Fibroblast of gingiva (primary cell): ENCODE data around the gene MUC2.
A peak's percentile ranks its signal among the peaks of the same experiment; 100 is the strongest.

ENCODE experiments used
- DNase-seq: peaks from one replicate; pipeline ENCODE4 v3.0.0-alpha.2; 2011; ENCODE audit warnings: low read depth

MUC2 gene

DNA sequence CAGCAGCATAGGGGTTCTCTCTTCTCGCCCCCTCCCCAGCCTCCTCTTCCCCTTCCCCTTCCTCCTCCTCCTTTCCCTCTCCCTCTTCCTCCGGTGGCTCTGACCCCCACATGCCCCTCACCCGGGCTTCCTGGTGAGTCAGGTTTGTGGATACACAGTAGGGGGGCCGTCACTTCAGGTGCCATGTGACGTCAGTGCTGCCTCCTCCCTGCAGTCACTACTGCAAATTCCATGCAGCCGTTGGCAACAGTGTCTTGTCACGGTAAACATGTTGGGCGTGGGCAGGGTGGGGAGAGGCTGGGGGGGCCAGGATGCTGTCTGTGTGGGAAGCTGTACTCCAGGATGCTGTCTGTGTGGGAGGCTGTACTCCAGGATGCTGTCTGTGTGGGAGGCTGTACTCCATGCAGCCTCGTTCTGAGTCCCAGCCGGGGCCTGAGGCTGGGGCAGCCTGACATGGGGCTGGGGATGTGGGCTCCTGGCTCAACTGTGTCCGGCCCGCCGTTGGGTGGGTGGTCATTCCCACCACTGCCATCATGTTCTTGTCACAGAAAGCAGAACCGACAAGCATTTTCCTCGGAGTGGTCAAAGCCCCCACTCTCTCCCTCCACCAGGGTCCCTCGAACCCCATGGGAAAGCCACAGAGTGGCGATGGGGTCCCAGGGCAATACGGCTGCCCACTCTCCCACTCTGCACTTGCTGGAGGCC, 2.4 kb upstream of the MUC2 start:
- DNase-seq: no peak

DNA sequence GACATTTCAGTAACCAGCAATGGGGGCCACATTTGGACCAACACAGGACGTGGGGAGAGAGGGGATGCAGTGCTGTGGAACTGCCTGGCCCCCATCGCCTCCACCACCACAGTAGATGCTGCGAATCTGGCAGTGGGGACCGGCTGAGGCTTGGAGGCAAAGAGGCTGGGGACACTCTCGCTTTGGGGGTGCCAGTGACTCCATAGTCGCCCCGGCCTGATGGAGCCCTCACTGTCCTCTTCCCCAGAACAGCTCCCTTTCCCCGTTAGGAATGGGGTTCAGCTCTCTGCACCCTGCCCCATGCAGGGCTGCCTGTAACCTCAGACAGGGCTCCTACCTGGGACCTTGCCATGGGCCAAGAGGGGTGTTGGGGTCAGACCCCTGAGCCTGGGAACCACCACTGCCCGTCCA, 1.8 kb upstream of the MUC2 start:
- no peak for DNase-seq

DNA sequence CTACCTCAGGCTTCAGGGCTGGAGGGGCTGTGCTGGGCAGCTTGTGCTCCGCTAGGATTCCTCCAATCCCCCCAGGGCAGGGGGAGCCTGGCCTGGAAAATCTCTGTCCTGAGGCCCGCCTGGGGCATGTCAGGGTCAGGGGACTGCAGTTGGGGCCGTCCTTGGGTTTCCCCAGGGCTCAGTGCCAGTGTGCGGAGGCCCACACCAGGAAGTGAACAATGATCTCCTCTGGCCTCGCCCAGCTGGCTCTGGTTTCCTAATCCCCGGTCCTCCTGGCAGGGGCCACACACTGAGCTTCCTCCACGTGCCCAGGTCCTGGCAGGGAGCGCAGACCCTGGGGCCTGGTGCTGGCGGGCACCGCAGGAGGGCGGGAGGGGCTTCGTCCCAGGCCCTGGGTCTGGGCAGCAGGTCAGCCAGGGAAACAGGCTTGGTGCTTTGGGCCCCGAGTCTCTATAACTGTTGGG, 1.4 kb upstream of the MUC2 start:
- DNase-seq: peak; percentile 58

DNA sequence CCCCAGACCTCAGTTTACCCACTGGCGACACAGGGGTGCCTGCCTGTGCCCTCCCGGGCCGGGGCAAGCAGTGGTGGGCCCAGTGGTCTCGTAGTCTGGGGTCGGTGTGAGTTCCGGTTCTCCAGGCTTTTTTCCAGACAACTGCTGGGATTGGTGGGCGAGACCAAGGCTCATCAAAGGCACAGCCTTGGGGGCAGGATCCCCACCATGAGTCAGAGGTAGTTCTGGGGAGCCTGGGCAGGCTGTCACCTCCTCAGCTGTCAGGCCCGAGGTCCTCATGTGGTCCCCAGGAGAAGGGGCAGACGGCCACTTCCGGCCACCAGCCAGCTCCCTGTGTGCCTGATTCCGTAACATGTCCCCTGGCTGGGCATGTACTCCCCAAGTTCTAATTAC, 827 bp upstream of the MUC2 start:
- no peak for DNase-seq

GRCh38 chr11:1075341-1075911, 752 bp downstream of the MUC2 start:
- no peak for DNase-seq

DNA sequence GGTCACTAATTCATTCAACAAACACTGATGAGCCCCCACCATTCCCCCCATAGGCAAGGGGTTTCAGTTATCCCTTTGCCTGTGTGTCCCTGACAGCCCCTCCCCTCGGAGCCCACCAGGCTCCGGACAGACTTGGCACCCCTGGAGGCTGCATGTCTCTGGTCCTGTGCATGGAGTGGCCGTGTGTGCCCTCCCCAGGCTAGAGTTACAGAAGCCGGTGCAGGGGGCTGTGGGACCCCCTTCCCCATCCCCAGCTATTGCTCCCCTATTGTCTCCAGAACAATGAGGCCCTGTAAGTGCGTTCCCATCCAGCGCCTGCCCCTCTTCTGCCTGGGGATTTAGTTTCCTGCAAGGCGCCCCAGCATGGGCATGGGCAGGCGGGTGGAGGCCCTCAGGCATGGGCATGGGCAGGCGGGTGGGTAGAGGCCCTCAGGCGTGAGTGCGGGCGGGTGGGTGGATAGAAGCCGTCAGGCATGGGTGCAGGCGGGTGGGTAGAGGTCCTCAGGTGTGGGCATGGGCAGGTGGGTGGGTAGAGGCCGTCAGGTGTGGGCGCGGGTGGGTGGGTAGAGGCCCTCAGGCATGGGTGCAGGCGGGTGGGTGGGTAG, 1.5 kb downstream of the MUC2 start:
- no peak for DNase-seq

DNA sequence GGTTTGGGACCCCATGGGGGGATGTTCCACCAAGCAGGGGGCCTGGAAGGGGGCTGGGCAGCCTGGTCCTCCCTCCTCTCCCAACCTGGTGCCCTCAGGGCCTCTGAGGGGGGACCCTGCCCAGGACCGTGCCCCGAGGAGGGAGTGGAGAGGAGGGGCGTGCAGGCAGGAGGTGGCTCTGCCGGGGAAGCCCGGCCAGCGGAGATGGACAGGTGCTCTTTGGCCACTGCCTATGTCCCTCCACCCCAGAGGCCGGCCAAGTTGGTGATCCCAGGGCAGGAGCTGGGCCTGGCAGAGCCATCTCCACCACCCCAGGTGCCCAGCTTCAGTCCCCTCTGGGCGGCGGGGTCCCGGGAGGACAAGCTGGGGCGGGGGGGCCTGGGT, 2.4 kb downstream of the MUC2 start:
- DNase-seq: no peak

DNA sequence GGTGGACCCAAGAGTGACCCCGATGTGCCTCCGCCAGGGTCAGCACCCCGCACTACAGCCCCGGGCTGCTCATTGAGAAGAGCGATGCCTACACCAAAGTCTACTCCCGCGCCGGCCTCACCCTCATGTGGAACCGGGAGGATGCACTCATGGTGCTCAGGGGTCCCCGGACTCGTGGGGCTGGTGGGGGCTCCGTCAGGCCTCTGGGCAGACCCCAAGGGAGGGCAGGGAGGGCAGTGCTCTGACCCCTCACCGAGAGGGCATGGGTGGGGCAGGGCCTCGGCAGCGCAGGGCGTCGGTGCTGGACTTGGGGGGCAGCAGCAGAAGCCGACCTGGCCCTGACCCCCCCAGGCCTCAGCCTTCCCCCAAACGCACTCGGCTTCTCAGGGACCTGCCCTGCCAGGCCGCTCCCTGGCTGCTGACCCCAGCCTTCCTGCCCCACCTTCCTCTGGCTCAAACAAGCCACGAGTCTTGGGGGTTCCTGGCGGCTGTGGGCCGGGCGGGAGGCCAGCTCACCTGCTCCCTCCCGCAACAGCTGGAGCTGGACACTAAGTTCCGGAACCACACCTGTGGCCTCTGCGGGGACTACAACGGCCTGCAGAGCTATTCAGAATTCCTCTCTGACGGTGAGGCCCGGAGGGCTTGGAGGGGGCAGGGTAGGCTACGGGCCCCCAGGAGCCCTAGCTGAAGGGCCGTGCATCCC, 2.9 kb downstream of the MUC2 start:
- DNase-seq: no peak

DNA sequence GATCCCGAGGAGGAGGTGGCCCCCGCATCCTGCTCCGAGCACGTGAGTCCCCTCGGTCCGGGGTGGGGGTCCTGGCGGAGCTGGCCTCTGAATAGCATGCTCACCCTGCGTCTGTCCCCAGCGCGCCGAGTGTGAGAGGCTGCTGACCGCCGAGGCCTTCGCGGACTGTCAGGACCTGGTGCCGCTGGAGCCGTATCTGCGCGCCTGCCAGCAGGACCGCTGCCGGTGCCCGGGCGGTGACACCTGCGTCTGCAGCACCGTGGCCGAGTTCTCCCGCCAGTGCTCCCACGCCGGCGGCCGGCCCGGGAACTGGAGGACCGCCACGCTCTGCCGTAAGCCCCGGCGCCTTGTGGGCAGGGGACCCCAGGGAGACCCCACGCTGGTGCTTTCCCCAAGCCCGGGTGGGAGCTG, 3.5 kb downstream of the MUC2 start:
- DNase-seq: no peak

DNA sequence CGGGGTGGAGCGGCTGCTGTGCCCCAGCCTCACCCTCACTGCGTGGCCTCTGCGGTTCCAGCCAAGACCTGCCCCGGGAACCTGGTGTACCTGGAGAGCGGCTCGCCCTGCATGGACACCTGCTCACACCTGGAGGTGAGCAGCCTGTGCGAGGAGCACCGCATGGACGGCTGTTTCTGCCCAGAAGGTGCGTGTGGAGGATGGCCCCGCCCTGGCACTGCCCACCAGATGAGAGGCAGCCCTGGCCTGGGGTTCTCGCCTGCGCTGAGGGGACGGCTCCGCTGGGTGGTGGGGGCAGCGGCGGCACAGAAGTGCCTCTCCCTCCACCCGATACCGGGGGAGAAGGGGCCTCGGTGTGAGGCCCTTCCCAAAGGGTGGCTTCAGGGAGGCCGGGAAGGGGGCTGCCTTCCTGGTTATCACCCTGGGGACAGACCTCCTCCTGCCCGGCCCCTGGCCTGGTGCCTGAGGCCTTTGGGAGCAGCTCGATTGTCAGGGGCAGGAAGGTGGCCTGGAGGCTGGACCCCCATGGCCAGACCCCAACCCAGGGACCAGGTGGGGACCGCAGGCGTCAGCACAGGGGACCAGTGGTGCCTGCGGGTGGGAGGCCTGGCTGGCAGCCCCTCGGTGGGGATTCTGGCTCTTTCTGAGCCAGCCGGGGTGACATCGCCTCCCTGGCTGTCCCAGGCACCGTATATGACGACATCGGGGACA, 7.1 kb downstream of the MUC2 start:
- DNase-seq: no peak

DNA sequence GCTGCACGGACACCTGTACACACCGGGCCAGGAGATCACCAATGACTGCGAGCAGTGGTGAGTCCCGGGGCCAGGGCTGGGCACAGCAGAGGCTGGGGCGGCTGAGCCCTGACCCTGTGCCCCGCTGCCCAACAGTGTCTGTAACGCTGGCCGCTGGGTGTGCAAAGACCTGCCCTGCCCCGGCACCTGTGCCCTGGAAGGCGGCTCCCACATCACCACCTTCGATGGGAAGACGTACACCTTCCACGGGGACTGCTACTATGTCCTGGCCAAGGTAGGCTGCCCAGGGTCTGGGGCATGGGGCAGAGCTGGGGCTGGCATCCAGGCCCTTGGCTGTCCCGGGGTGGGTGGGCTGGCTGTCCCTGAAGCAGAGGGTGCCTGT, 7.7 kb downstream of the MUC2 start:
- no peak for DNase-seq

DNA sequence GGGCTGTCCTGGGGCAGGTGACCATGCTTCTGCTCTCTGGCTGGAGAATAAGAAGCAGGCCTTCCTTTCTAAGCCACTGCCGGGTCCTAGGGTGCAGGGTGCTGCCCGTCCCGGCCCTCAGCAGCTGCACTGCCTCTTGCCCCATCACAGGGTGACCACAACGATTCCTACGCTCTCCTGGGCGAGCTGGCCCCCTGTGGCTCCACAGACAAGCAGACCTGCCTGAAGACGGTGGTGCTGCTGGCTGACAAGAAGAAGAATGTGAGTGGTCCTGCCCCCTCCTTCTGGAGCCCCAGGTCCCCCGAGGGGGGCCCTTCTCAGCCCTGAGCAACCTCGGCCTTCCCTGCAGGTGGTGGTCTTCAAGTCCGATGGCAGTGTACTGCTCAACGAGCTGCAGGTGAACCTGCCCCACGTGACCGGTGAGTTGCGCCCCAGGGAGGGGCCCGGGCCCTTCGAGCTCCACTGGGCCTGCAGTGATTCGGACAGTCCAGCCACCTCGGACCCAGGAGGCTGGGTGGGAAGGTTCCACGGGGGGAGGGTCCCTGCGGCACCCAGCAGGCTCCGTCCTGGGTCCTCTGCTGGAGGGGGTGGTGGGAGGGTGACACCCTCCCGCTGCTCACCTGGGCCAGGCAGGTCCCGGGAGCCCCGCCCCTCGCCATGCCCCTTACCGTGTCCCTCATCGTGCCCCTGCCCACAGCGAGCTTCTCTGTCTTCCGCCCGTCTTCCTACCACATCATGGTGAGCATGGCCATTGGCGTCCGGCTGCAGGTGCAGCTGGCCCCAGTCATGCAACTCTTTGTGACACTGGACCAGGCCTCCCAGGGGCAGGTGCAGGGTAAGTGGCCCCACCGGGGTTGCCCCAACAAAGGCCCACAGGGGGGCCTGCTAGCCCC, 8.3 kb downstream of the MUC2 start:
- DNase-seq: no peak

GRCh38 chr11:1083621-1084551, 9.2 kb downstream of the MUC2 start:
- no peak for DNase-seq

GRCh38 chr11:1084561-1085439, 10.1 kb downstream of the MUC2 start:
- no peak for DNase-seq

DNA sequence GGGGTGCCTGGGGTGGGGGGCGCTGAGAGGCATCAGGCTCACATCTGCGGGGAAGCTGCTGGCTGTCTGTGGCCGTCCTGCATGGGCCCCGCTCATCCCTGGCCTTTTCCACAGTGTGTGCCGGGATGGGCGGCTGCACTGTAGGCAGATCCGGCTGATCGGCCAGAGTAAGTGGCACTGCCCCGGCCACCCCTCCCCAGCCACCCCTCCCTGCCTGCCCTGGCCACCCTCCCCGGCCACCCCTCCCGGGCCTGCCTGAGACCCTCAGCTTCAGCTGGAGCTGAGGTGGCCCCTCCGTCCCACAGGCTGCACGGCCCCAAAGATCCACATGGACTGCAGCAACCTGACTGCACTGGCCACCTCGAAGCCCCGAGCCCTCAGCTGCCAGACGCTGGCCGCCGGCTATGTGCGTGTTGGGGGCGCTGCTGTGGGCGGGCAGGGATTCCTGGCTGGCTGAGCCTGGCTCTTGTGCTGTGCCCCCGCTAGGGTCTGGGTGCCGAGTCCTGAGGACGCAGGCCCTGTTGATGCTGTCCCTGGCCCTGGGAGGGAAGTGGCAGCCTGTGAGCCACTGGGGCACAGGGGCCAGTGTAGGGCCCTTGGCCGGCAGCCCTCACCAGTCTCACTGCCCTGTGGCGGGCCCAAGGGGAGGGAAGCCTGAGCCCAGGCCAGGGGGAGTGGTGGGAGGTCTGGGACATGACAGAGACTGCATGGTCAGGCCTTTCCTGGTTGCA, 10.9 kb downstream of the MUC2 start:
- no peak for DNase-seq

- DNase-seq: no peak
These were observed 11.8 kb downstream of the MUC2 start for GRCh38 chr11:1086171-1087102.

DNA sequence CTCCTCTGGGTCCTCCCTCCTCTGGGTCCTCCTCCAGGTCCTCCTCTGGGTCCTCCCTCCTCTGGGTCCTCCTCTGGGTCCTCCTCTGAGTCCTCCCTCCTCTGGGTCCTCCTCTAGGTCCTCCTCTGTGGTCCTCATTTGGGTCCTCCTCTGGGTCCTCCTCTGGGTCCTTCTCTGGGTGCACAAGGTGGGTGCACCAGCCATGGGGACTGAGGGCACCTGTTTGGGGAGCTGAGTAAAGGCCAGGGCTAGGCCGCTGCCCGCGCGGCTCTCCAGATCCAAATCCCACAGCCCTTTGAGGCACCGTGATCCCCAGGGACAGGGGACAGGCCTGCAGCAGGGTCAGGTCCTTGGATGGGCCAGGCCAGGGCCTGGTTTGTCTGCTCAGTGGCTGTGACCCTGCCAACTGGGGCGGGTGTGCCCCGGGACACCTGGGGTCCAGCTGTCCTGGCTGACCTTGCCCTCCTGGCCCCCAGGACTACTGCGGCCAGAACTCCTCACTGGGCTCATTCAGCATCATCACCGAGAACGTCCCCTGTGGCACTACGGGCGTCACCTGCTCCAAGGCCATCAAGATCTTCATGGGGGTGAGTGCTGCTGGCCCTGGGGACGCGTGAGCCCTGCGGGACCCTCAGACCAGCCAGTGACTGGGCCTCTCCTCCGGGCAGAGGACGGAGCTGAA, 12.7 kb downstream of the MUC2 start:
- DNase-seq: no peak
